Parathyroid adenoma (tissue), 2 donors: ENCODE measurements around the gene F10.

Experiments used
- H2AFZ ChIP-seq: fragments of 300-600 bp; sonication (generic); one replicate; pipeline ENCODE4 v1.7.0; 2017; ENCODE audit warnings: antibody characterized with exemption, mild to moderate bottlenecking
- H3K27ac ChIP-seq: fragments of 300-600 bp; sonication (generic); one replicate; pipeline ENCODE4 v1.7.0; 2017
- H3K27me3 ChIP-seq: fragments of 300-600 bp; sonication (generic); one replicate; pipeline ENCODE4 v1.7.0; 2017; ENCODE audit warnings: low read length; ENCODE audit not compliant: control insufficient read depth, insufficient read depth
- H3K36me3 ChIP-seq: fragments of 300-600 bp; sonication (generic); one replicate; pipeline ENCODE4 v1.7.0; 2017; ENCODE audit warnings: low read length; ENCODE audit not compliant: control insufficient read depth, insufficient read depth
- H3K4me1 ChIP-seq: fragments of 300-600 bp; sonication (generic); one replicate; pipeline ENCODE4 v1.7.0; 2017; ENCODE audit warnings: control low read depth
- H3K4me2 ChIP-seq: fragments of 300-600 bp; sonication (generic); one replicate; pipeline ENCODE4 v1.7.0; 2017; ENCODE audit warnings: low read length
- H3K4me3 ChIP-seq: fragments of 300-600 bp; sonication (generic); one replicate; pipeline ENCODE4 v1.7.0; 2017; ENCODE audit warnings: low read depth, low read length
- H3K79me2 ChIP-seq: fragments of 300-600 bp; sonication (generic); one replicate; pipeline ENCODE4 v1.7.0; 2017; ENCODE audit warnings: control low read depth
- H3K9ac ChIP-seq: fragments of 300-600 bp; sonication (generic); one replicate; pipeline ENCODE4 v1.7.0; 2017; ENCODE audit warnings: mild to moderate bottlenecking
- H3K9me3 ChIP-seq: fragments of 300-600 bp; sonication (generic); one replicate; pipeline ENCODE4 v1.7.0; 2017; ENCODE audit warnings: low read length; ENCODE audit not compliant: control insufficient read depth
- TF ChIP-seq, protein P1 (sequence below): fragments of 300-600 bp; sonication (generic); IDR thresholded peaks from one replicate; pipeline ENCODE4 v1.7.0; 2017; ENCODE audit warnings: antibody characterized with exemption, mild to moderate bottlenecking
- donor health status: primary hyperparathyroidism.

F10 gene

DNA sequence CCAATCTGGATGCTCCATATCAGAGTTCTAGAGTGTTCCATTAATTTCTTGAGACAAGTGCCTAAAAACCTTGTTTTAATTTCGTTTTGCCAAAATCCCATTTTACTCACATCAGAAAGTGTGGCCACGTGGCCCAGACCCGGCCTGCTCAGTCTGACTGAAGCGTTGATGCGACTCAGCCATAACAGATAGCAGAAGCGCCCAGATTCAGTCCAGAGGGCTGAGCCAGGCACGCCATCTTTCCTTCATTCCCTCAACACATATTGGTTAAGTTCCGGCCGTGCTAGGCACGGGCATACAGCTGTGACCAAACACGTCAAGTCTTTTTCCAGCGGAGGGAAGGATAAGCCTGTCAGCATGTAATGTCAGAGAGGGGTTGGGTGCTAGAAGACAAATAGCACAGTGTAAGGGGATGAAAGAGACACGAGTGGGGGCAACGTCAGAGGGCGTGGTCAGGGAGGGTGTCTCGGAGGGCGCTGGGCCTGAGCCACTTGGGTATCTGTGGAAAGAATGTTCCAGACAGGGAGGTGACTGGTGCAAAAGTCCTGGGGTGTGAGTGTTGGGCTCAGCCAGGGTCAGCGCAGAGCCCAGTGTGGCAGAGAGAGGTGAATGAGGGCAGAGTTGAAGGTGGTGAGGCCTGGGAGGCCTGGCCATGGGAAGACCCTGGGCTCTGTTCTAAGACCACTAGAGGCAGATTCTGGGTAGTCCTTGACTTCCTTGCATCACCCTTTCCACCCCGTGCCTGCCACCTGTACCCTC lies 3.1 kb downstream of the F10 start:
- no peak overlapping the region for H3K4me2 ChIP-seq
- H3K79me2 ChIP-seq, result no peaks in the 10 kb centered on the region
- no peaks in the 10 kb centered on the region for H3K36me3 ChIP-seq
- no peaks in the 10 kb centered on the region for H3K9me3 ChIP-seq
- H3K9ac ChIP-seq, result no peak overlapping the region
- H3K4me3 ChIP-seq, result no peak overlapping the region
- H3K27me3 ChIP-seq, result no peaks in the 10 kb centered on the region
- H3K4me1 ChIP-seq, result no peaks in the 10 kb centered on the region
- no peak overlapping the region for H3K27ac ChIP-seq
- H2AFZ ChIP-seq, result no peak overlapping the region
- TF ChIP-seq, protein P1, sequence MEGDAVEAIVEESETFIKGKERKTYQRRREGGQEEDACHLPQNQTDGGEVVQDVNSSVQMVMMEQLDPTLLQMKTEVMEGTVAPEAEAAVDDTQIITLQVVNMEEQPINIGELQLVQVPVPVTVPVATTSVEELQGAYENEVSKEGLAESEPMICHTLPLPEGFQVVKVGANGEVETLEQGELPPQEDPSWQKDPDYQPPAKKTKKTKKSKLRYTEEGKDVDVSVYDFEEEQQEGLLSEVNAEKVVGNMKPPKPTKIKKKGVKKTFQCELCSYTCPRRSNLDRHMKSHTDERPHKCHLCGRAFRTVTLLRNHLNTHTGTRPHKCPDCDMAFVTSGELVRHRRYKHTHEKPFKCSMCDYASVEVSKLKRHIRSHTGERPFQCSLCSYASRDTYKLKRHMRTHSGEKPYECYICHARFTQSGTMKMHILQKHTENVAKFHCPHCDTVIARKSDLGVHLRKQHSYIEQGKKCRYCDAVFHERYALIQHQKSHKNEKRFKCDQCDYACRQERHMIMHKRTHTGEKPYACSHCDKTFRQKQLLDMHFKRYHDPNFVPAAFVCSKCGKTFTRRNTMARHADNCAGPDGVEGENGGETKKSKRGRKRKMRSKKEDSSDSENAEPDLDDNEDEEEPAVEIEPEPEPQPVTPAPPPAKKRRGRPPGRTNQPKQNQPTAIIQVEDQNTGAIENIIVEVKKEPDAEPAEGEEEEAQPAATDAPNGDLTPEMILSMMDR, result no peak

DNA sequence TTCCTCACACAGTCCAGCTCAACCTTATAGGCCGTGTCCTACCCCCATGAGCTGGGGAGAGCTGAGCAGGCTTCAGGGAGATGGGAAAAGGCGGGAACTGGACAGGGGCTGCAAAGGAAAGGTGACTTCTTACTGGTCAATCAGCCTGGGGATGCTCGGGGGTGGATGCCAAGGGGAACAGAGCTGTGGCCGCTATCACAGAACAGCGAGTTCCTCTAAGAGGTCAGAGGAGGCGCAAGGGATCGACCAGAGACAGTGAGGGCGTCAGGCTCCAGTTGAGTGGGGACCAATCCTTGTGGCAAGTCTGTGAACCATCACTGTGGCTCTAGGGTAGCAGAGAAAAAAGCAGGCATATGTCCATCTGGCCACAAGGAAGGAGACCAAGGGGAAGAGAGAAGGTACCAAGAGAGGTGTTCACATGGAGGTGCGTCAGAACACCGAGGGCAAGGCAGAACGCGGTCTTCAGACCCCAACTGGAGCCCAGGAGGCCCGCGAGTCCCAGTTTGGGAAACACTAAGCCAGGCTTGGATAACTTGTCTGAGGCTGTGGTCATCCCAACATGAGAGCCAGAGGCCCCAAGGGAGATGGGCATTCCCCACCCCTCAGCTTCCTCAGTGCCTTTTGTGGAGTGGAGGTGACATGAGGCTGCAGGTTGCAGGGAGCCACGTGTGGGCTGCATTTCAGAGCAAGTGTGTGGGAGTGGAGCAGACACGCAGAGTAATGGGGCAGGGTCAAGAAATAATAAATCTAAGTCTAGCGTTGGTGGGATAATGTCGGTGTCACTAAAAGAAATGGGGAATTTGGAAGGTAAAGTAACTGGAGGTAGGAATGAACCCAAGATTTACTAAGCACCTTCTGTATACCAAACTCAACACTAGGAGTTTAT lies 3.9 kb downstream of the F10 start:
- no peaks in the 10 kb centered on the region for H3K79me2 ChIP-seq
- H3K27ac ChIP-seq, result no peak overlapping the region
- H3K4me2 ChIP-seq, result no peak overlapping the region
- no peaks in the 10 kb centered on the region for H3K36me3 ChIP-seq
- no peak overlapping the region for H3K4me3 ChIP-seq
- TF ChIP-seq, protein P1, result no peak
- H3K9me3 ChIP-seq, result no peaks in the 10 kb centered on the region
- no peak overlapping the region for H3K9ac ChIP-seq
- no peak overlapping the region for H2AFZ ChIP-seq
- no peaks in the 10 kb centered on the region for H3K4me1 ChIP-seq
- no peaks in the 10 kb centered on the region for H3K27me3 ChIP-seq

- Histone ChIP-seq H3K9me3 (no peaks in the 10 kb centered on the region), H2AFZ (no peak overlapping the region), H3K27ac (no peak overlapping the region), H3K79me2 (no peaks in the 10 kb centered on the region), H3K27me3 (no peaks in the 10 kb centered on the region), H3K36me3 (no peaks in the 10 kb centered on the region), H3K4me1 (no peaks in the 10 kb centered on the region), H3K4me2 (no peak overlapping the region), H3K9ac (no peak overlapping the region), H3K4me3 (no peak overlapping the region)
- TF ChIP-seq, protein P1, result no peak
Measured at GRCh38 chr13:113129480-113129879, 6.9 kb downstream of the F10 start.

DNA sequence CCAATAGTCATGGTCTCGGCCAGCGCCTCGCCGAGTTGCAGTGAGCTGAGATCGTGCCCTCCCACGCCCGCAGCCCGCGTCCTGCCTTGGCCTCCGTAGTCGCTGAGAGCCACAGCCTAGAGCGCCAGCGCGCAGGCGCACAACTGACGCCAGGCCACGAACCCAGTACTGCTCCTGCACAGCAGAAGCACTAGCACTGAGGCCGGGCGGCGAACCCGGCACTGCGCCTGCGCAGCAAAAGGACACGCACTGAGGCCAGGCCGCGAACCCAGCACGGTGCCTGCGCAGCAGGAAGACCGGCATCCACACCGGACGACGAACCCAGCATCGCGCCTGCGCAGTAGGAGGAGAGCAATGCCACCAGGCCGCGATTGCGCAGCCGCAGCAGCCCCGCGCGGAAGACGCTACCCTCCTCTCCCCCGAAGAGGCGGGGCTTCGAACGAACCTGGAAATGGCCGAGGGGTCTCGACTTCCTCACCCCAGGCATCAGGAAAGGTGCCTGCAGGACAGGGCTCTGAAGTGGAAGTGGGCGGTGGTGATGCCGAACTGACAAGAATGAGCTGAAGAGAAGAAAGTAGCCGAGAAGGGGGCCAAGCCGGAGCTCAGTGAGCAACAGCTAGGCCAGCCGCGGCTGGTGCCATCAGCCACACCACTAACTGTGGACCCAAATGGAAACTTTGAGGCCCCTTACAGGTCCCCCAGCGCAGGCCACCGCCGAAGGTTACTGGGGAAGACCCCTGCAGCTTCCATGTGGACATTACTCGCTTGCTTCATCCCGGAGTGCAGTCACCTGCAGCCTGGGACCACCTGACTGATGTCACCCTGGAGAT lies 7.5 kb downstream of the F10 start:
- Histone ChIP-seq H3K27me3 (no peaks in the 10 kb centered on the region), H3K4me3 (no peak overlapping the region), H2AFZ (no peak overlapping the region), H3K4me1 (no peaks in the 10 kb centered on the region), H3K36me3 (no peaks in the 10 kb centered on the region), H3K9ac (no peak overlapping the region), H3K27ac (no peak overlapping the region), H3K79me2 (no peaks in the 10 kb centered on the region), H3K9me3 (no peaks in the 10 kb centered on the region), H3K4me2 (no peak overlapping the region)
- TF ChIP-seq, protein P1, result no peak
